GM18499 (cell line): ENCODE results near the gene RAI1.

ENCODE experiments used
- ATAC-seq: cut with Tn5 transposase; IDR thresholded peaks from one replicate; pipeline ENCODE4 v1.9.1; 2021; ENCODE audit warnings: moderate number of reproducible peaks; ENCODE audit not compliant: insufficient read depth, unreplicated experiment

The RAI1 gene

GRCh38 chr17:17698371-17698770 lies 17.1 kb downstream of the RAI1 start:
- no peak for ATAC-seq

DNA sequence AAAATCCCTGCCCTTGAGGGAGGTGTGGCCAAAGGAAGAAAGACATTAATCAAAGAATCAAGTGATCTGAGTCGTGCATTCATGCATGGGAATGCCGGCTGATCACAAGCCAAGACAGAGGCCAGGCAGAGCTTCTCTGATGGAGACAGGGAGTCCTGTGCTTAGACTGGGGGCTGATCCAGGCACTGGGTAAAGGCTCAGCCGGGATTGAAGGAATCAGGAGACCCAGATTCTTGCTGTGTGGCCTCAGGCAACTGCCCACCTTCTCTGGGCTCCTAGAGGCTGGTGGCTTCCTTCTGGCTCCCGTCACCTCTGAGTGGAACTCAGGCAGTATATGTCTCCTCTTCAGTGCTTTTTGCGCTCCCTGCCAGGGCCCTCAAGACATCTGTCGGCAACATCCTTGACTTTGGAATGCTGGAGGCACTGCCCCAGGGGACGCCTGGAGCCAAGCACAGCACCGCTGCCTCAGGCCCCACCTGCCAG lies 17.7 kb downstream of the RAI1 start:
- no peak for ATAC-seq

GRCh38 chr17:17699491-17699890 lies 18.2 kb downstream of the RAI1 start:
- no peak for ATAC-seq

- ATAC-seq = no peak
Measured at GRCh38 chr17:17700251-17700969, 19.2 kb downstream of the RAI1 start.

DNA sequence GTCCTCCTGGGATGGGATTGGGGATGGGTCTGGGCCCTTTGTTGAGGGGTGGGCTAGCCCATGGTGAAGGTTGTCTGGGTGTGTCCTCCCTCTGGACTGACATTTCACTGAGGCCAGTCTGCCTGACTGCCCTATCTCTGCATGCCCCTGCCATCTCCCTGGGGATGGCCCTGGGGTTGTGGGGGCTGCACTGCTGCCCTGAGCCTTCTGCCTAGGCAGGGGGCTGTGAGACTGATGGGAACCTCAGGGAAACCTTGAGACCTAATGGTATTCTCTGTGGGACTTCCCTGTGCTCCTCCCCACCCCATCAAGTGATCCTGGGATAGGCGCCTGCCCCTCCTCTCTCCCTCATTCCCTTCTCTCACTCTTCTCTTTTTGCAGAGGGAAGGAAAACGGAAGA lies 19.9 kb downstream of the RAI1 start:
- ATAC-seq = no peak

- ATAC-seq = no peak
Measured at GRCh38 chr17:17701658-17702057, 20.4 kb downstream of the RAI1 start.

GRCh38 chr17:17702449-17703139 lies 21.3 kb downstream of the RAI1 start:
- ATAC-seq = no peak

GRCh38 chr17:17703140-17703919 lies 22.1 kb downstream of the RAI1 start:
- no peak for ATAC-seq

- ATAC-seq = no peak
Measured at GRCh38 chr17:17704931-17705330, 23.7 kb downstream of the RAI1 start.

DNA sequence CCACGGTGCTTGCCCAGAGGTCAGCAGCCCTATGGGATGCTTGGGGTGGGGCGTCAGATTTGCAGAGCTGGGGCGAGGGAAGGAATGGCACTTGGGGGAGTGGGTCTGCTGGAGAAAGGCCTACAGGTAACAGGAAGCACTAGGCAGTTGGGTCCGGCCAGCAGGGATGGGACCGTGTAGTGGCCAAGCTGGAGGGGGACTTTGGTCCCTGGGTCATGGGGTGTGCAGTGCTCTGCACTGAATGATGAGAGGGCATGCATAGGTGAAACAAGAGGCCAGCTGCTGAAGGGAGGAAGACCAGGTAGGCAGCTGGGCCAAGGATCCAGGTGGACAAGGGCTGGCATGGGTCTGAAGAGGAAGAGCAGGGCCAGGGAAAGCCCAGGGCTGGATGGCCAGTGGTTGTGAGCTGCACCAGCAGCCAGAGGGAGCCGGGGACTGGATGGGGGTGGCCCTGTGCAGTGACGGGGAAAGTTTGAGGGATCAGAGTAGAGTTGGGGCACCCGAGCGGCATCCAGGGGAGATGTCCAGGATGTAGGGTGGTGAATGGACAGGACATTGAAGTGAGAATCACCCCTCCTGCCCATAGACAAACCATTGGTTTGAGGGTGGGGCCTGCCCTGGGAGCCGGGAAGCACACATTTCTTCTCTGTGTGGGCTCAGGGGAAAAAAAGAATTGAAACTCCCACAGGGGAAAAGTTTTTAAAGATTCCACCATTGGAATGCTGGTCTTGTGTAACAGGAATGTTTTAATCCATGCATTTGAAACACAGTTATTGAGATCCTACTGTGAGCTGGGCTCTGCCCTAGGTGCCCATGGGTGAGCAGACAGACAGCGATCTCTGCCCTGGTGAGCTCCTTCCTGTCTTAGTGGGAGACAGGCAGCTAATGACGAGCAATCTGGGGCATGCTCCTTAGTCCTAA lies 25.1 kb downstream of the RAI1 start:
- ATAC-seq = no peak

DNA sequence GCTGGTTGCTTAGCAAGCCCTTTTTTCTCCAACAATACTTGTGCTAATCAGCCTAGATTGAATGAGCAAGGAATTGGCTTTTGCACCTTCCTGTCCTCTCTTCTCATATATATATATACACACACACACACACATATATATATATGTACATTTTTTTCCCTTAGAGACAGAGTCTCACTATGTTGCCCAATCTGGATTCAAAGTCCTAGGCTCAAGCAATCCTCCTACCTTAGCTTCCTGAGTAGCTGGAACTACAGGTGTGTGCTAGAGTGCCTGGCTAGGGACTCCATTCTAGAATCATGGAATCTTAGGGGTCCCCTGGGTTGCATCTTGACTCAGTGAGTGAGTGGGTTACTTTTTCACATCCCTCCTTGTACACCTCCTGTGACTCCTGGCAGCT lies 27.0 kb downstream of the RAI1 start:
- no peak for ATAC-seq

GRCh38 chr17:17708816-17709215 lies 27.6 kb downstream of the RAI1 start:
- no peak for ATAC-seq

DNA sequence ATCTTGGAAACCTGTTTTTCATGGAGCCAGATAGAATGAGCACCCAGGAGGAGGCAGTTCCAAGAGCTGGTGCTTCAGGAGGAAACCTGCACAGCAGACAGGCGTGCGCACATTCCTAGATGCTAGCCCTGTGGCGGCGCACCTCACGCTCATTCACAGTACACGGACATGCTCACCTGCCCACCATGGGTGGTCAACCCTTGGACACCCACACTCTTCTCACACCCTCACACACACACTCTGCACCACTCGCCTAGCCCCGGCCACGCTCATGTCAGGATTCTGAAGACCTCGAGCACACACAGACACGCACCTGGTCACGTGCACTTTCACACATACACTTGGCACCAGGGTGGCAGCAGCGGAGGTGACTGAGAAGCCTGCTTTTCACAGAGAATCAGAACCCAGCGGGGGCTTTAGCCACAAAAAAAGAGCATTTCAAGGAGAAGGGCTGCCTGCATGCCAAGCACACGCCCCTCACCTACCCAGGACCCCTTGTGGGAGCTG lies 28.6 kb downstream of the RAI1 start:
- ATAC-seq = no peak

DNA sequence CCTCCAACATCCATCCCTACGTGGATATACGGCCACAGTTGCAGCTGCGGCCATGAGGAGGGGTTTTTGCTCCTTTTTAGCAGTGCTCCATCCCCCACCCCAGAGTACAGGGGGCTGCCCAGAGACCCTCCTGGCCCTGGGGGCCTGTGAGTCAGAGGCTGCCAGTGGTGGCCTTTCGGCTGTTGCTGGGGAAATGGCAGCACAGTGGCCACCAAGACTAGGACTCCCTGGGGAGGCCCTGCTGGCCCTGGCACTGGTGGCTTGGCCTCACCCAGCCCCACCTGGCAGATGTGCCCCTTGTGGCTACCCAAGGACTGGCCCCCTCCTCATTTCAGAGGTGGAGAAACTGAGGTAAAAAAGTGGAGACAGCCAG lies 29.1 kb downstream of the RAI1 start:
- no peak for ATAC-seq

- ATAC-seq = no peak
Measured at GRCh38 chr17:17710728-17711541, 29.7 kb downstream of the RAI1 start.

GRCh38 chr17:17711641-17712162 lies 30.4 kb downstream of the RAI1 start:
- ATAC-seq = no peak

DNA sequence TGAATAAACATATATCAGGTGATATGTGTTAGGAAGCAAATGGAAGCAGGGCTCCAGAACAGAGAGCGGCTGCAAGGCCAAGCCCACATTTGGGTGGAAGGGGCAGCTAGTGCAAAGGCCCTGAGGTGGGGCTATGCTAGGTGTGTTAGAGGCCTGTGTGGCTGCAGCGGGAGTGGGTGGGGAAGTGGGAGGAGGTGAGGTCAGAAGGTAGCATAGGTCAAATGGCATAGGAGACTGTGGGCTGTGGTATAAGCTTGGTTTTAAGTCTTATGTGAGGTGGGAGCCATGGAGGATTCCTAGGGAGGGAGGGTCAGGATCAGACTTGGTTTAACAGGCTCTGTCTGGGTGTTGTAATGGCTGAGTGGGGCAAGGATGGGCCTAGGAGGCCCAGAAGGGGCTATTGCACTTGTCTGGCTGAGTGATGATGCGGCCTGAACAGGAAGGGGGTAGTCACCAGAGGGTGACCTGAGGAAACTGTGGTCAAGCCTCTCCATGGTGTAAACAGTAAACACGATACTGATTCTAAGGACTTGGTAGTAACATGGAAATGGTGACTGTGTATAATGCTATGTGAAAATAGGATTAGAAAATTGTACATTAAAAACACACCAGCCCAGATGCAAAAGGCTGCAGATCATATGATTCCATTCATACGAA lies 31.1 kb downstream of the RAI1 start:
- ATAC-seq = peak; percentile 73

DNA sequence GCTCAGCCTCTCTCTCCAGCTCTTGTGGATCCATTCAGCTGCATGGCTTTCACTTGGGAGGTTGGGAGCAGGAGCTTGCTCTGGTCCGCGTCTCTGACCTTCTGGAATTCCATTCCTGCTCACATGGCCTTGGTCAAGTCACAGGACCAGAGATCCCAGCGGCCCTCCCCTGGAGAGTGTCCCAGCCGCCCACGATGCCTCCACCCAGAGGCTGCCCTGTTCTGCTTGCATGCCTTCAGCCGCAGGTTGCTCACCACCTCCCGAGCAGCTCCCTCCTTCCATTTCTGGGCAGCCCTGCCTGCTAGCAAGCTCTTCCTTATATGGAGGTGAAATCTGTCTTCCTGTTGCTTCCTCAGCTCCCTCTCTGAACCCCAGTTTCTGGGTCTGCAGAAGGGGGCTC lies 32.6 kb downstream of the RAI1 start:
- no peak for ATAC-seq
